GM03348 (cell line): ENCODE results near the gene ACAT2.
"Not testable (repeated sequence)": the region's sequence is repeated elsewhere in the genome, so short reads cannot be mapped to it uniquely, and the experiment has no call there.

Experiments
- DNase-seq: peaks from one replicate; pipeline ENCODE4 v3.0.0; 2012; ENCODE audit warnings: low spot score

Gene ACAT2

DNA sequence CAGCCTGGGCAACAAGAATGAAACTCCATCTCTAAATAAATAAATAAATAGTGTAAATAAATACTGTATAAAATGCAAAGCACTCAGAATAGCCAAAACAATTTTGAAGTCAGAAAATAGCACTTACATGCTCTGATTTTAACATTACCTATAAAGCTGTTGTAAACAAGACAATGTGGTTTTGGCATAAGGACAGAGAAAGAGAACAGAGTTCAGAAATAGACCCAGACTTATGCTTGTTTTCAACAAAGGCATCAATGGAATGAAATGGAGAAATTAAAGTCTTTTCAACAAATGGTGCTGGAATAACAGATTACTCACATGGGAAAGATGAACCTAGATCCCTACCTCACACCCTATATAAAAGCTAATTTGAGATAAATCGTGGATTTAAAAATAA is 10.4 kb downstream of the ACAT2 start:
- DNase-seq: no peak

DNA sequence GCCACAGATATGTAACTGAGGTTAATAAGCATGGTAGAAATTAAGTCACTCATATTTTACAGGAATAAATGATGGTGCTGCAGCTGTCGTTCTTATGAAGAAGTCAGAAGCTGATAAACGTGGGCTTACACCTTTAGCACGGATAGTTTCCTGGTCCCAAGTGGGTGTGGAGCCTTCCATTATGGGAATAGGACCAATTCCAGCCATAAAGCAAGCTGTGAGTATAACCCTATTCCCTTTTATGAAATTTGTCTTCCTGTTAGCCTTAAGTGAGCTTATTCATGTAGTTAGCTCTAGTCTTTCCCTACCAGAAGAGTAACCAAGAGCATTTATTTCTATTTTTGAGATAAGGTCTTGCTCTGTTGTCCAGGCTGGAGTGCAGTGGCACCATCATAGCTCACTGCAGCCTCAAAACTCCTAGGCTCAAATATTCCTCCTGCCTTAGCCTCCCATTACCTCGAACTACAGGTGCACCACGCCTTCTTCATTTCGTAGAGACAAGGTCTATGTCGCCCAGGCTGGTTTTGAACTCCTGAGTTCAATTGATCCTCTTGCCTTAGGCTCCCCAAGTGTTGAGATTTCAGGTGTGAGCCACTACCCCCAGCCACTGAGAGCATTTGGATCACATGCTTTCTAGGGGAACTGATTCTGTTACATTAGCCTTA is 15.5 kb downstream of the ACAT2 start:
- no peak for DNase-seq

DNA sequence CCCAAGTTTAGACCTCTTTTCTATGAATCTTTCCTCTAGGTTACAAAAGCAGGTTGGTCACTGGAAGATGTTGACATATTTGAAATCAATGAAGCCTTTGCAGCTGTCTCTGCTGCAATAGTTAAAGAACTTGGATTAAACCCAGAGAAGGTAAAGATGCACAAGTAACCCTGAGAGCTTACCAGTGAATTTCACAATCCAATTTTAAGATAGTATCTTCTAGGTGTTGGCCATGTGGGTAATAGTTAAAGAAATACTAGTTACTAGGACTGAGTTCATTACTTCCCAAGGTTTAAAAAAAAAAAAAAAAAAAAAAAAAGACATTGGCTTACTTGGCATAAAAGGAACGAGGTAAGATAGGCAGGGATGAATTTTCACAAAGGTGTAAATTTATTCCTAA is 16.3 kb downstream of the ACAT2 start:
- DNase-seq: no peak

- DNase-seq: no peak
Observed at GRCh38 chr6:159778542-159779103, 16.8 kb downstream of the ACAT2 start.

DNA sequence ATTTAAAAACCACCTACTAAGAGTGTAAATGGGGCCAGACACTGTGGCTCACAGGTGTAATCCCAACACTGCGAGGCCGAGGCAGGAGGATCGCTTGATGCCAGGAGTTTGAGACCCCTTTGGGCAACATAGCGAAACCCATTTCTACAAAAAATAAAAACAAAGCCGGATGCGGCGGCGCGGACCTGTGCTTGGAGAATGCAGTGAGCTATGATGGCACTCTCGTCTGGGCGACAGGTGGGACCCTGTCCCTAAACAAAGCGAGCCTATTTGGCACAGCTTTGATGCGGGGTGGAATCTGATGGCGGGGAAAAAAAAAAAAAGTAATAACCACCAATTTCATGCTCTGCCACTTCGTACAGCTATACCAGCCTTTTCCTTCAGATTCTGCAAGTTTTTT is 26.4 kb downstream of the ACAT2 start:
- DNase-seq: no peak

- peak; percentile 55 for DNase-seq
Observed at GRCh38 chr6:159788753-159789376, 27.0 kb downstream of the ACAT2 start.

- peak; percentile 97 for DNase-seq
Observed at GRCh38 chr6:159789377-159790148, 27.7 kb downstream of the ACAT2 start, which contains the start of gene TCP1. TCP1 (minus strand) TSS chr6:159789602; CDS start chr6:159789468, 134 bp downstream.

DNA sequence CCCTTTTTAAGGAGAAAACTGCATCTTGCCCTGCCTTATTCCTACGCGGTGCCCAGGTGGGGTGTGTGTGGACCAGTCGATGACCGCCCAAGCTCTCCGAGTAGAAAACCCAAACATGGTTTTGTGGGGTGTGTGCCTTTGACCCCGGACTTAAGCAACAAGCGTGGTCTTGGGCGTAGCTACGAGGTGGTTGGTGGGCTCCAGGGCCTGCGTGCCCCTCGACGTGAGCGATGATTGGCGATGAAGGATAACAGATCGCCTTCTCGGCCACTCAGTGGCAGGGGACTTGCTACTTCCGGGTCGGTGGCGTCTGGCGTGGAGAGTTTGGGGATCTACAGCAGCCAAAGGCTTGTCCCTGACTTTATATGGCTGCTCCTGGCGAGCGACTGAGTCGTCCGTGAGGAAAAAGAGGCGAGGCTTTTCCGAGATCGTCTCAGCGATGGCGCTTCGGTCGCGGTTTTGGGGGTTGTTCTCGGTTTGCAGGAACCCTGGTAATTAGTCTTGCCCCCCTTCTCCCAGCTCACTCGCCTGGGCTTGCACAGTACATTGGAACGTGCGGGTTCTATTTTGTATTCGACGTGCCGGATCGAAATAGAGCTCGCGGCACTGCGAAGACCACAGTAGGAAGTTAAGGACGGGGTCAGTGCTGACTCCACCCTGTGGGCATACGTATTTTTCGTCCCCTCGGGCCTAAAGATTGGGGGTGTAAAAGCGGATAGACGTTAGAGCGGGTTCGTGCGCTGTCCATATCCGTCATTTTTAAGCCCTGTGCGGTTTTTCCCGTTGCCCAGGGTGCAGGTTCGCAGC is 28.5 kb downstream of the ACAT2 start, which contains the start of gene MRPL18:
Gene MRPL18 (plus strand): TSS at position 319 of the 807 bp plus-strand sequence. CDS start 121 bp downstream, at position 440.
- DNase-seq: peak; percentile 97

DNA sequence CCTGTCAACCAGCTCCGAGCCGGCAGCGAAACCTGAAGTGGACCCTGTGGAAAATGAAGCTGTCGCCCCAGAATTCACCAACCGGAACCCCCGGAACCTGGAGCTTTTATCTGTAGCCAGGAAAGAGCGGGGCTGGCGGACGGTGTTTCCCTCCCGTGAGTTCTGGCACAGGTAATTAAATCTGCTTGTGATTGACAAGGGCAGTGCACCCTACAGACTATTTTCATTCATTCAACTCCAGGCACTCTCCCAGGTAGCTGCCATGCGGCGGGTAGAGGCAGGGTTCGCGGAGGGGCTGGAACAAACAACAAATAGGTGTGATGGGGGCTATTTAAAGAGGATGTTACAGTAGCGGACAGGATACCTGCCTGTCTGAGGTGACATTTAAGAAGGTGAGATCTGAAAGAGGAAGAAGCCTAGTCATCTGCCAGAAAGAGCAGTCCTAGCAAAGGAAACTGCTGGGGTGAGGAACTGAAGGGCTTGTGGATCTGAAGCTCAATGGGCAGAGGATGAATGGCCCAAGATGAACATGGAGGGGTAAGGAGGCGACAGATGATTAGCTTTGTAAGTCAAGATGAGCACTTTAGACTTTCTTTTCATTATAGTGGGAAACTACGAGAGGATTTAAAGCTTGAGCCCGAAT is 29.2 kb downstream of the ACAT2 start:
- no peak for DNase-seq

- not testable (repeated sequence) for DNase-seq
Observed at GRCh38 chr6:159794976-159795375, 33.1 kb downstream of the ACAT2 start.

DNA sequence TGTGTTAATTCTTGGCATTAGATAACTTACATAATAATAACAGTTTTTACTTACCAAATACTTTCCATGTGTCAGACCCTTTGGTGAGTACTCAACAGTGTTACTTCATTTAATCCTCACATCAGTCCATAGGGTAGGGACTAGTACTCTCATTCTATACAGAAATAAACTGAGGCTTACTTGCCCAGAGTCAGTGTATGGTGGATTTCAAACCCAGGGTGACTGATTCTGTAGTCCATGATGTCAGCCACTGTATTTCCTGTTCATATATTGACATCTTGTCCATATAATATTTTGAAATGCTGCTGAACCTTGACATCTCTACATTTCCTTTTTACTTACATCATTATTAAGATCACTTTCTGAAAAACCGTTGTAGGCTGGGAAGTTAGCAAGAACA is 35.7 kb downstream of the ACAT2 start:
- DNase-seq: no peak

GRCh38 chr6:159800141-159800865 is 38.5 kb downstream of the ACAT2 start, which contains the start of gene PNLDC1:
PNLDC1 (plus strand) TSS chr6:159800276; CDS start chr6:159800308, 32 bp downstream.
- DNase-seq: no peak

- DNase-seq: no peak
Observed at GRCh38 chr6:159801935-159802334, 40.1 kb downstream of the ACAT2 start.

- no peak for DNase-seq
Observed at GRCh38 chr6:159804504-159804903, 42.7 kb downstream of the ACAT2 start.

DNA sequence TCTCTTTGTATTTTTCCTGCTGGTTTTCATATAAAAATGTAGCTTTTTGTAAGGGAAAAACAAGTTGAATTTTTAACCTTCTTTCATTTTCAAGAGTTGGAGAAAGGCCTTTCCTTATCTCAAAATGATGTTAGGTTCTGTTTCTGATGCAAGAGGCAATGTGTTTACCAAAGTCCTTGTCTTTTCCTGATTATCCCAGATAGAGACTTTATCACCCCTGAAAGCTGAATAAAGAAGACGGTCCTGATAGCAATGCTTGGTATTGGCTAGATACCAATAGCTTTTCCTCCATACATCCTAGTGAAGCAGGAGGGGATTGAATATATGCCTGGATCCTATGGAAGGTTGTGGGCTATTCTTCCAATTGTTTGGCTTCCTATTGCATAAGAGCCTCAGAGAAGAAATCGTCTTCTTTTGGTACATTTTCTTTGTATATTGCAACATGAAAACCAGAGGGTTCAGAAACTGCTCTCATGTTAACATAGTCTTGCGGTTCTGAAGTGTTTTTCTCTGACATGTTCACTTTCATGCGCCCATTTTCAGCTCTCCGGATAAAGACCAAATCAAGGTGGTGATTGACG is 43.7 kb downstream of the ACAT2 start:
- DNase-seq: no peak

- no peak for DNase-seq
Observed at GRCh38 chr6:159806021-159806458, 44.2 kb downstream of the ACAT2 start.

DNA sequence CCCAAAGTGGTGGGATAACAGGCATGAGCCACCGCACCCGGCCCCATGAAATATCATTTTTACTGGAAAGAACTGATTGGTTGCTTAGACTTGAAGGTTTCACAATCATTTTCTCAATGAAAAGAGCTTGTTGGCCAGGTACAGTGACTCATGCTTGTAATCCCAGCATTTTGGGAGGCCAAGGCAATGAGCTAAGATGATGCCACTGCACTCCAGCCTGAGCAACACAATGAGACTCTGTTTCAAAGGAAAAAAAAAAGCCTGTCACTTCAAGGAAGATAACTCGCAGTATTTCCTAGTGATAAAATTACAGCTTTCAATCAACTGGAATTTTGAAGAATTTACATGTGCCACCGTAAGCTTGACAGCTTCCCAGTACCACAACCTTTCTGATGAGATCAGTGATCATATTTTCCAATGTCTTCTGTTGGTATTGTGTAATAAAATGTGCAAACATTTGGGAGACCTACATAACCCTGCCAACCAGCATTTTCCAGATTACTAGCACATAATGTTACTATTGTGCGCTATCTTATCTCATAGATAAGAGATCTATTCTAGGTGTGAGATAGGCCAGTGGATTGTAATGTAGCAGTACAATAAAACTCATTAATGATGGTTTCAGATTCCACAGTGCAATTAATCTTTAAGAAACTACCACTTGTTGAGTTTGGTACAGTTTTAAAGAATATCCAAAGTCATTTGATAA is 45.5 kb downstream of the ACAT2 start:
- no peak for DNase-seq

DNA sequence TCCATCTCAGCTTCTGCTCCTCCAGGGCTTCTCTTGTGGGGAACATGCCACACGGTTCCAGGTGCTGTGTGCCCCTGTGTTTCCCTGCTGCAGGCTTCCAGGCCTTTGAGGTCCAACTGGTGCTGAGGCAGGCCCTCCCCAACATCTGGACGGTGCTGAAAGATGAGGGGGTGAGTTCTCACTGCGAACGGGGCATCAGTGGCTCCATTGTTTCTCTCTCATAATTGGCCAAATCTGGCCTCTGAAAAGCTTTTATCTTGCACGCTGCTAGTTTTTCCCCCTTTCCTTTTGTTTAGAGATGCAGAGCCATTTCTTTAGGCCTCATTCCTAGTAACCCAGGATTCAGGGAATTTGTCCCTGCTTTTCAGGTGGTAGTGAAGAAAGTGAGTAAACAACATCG is 46.8 kb downstream of the ACAT2 start:
- no peak for DNase-seq

DNA sequence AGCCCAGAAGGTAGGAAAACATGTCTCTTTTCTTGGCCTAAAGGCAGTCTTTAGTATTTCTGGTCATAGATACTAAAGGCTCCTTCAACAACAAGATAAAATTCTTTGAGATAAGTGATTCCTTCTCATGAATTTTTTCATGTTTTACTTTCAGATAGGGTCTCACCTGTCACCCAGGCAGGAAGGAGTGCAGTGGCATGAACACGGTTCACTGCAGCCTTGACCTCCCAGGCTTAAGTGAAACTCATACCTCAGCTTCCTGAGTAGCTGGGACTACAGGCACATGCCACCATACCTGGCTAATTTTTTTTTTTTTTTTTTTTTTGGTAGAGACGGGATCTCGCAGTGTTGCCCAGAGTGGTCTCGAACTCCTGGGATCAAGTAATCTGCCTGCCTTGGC is 47.3 kb downstream of the ACAT2 start:
- DNase-seq: no peak
